C4-2B (cell line): ENCODE data around the gene TYSND1.

ENCODE experiments used
- CTCF ChIP-seq: fragments of 450-650 bp; conservative IDR thresholded peaks from 2 replicates; pipeline ENCODE4 v1.5.1; 2017; ENCODE audit warnings: mild to moderate bottlenecking
- ZFX ChIP-seq: fragments of 450-650 bp; IDR thresholded peaks from 2 replicates; pipeline ENCODE4 v1.6.1; 2017

- TF ChIP-seq CTCF (no peak), ZFX (no peak)
Measured at GRCh38 chr10:70090951-70091350, 55.5 kb downstream of the TYSND1 start.
